CD14-positive monocyte (primary cell): ENCODE results near the gene ITGA5. TPM values are rescaled to one million over a fixed set of nuclear protein-coding genes. Genes with fewer than 3 reads are reported as not detected.

Experiments
- DNase-seq, 3 donors: peaks; one replicate each; pipeline ENCODE4 v3.0.0-alpha.2; 2011 to 2022
- H2AFZ ChIP-seq: 2 replicates; pipeline ENCODE4 v1.6.0; 2012; ENCODE audit warnings: mild to moderate bottlenecking, low read depth, low read length, inconsistent platforms; ENCODE audit not compliant: insufficient read depth, poor library complexity, severe bottlenecking
- H3K27ac ChIP-seq, 2 donors: 1 replicate in 1 of 2; 2 replicates in 1 of 2; pipeline ENCODE4 v1.5.1; 2012 to 2013; ENCODE audit warnings: low read length in 2 of 2, control low read depth in 1 of 2, inconsistent platforms in 1 of 2, low read depth in 1 of 2, mild to moderate bottlenecking in 1 of 2
- H3K27me3 ChIP-seq, 2 donors: one replicate each; pipeline versions ENCODE4 v1.6.0 to v1.6.1; 2011 to 2013; ENCODE audit warnings: low read length in 2 of 2; ENCODE audit not compliant: control insufficient read depth in 2 of 2, insufficient read depth in 2 of 2
- H3K36me3 ChIP-seq, 2 donors: replicated peaks in 1 of 2; 1 replicate in 1 of 2; 2 replicates in 1 of 2; pipeline versions ENCODE4 v1.5.1 to v1.6.1; 2012 to 2013; ENCODE audit warnings: low read length in 2 of 2, control low read depth in 1 of 2, inconsistent platforms in 1 of 2, mild to moderate bottlenecking in 1 of 2; ENCODE audit not compliant: insufficient read depth in 2 of 2, control insufficient read depth in 1 of 2
- H3K4me1 ChIP-seq, 2 donors: 1 replicate in 1 of 2; 2 replicates in 1 of 2; pipeline versions ENCODE4 v1.5.1 to v1.6.1; 2012 to 2013; ENCODE audit warnings: low read length in 2 of 2, control low read depth in 1 of 2, inconsistent platforms in 1 of 2, mild to moderate bottlenecking in 1 of 2, moderate library complexity in 1 of 2; ENCODE audit not compliant: insufficient read depth in 2 of 2, control insufficient read depth in 1 of 2
- H3K4me2 ChIP-seq: replicated peaks from 2 replicates; pipeline ENCODE3; 2012; ENCODE audit warnings: low read length, moderate library complexity, mild to moderate bottlenecking; ENCODE audit not compliant: poor library complexity, severe bottlenecking; ENCODE audit errors: extremely low read depth
- H3K4me3 ChIP-seq, 3 experiments: fragments of 200-600 bp in 1 of 3; sonication (generic) in 1 of 3; replicated peaks in 1 of 3; 1 replicate in 2 of 3; 2 replicates in 1 of 3; pipeline ENCODE4 v1.5.1; 2011 to 2013; ENCODE audit warnings: low read length in 3 of 3, mild to moderate bottlenecking in 3 of 3, control low read depth in 2 of 3, low read depth in 2 of 3, inconsistent platforms in 1 of 3, moderate library complexity in 1 of 3
- H3K79me2 ChIP-seq: 2 replicates; pipeline ENCODE4 v1.6.0; 2012; ENCODE audit warnings: mild to moderate bottlenecking, control low read depth, inconsistent platforms, low read length, moderate library complexity; ENCODE audit not compliant: insufficient read depth
- H3K9ac ChIP-seq: 2 replicates; pipeline ENCODE4 v1.6.0; 2017; ENCODE audit warnings: low read length, mild to moderate bottlenecking; ENCODE audit not compliant: insufficient read depth, poor library complexity, severe bottlenecking
- H3K9me3 ChIP-seq, 2 donors: replicated peaks in 1 of 2; 1 replicate in 1 of 2; 2 replicates in 1 of 2; pipeline versions ENCODE4 v1.5.1 to v1.6.1; 2012 to 2013; ENCODE audit warnings: low read length in 2 of 2, control low read depth in 1 of 2; ENCODE audit not compliant: control insufficient read depth in 1 of 2, insufficient read depth in 1 of 2
- H4K20me1 ChIP-seq: 2 replicates; pipeline ENCODE4 v1.6.0; 2012; ENCODE audit warnings: mild to moderate bottlenecking, low read length, control low read depth, moderate library complexity; ENCODE audit not compliant: insufficient read depth
- H3K27ac Mint-ChIP-seq, 7 donors: one replicate each; pipeline ENCODE4 v1.8.0; 2020; ENCODE audit warnings: mild to moderate bottlenecking in 7 of 7, mixed read lengths in 7 of 7, moderate library complexity in 6 of 7, inconsistent platforms in 2 of 7
- H3K27me3 Mint-ChIP-seq, 3 donors: one replicate each; pipeline ENCODE4 v1.8.0; 2021 to 2022; ENCODE audit warnings: low read depth in 3 of 3, mild to moderate bottlenecking in 3 of 3, mixed read lengths in 3 of 3, moderate library complexity in 3 of 3, inconsistent platforms in 1 of 3
- H3K36me3 Mint-ChIP-seq, 2 donors: one replicate each; pipeline ENCODE4 v1.8.0; 2020; ENCODE audit warnings: mixed read lengths in 2 of 2, inconsistent platforms in 1 of 2, mild to moderate bottlenecking in 1 of 2
- H3K4me1 Mint-ChIP-seq: one replicate; pipeline ENCODE4 v1.8.0; 2020; ENCODE audit warnings: mild to moderate bottlenecking, mixed read lengths
- H3K4me3 Mint-ChIP-seq, 2 donors: one replicate each; pipeline ENCODE4 v1.8.0; 2020; ENCODE audit warnings: mild to moderate bottlenecking in 2 of 2, mixed read lengths in 2 of 2, moderate library complexity in 1 of 2
- H3K9me3 Mint-ChIP-seq, 7 donors: one replicate each; pipeline ENCODE4 v1.8.0; 2020 to 2022; ENCODE audit warnings: mixed read lengths in 7 of 7, mild to moderate bottlenecking in 6 of 7, moderate library complexity in 6 of 7, inconsistent platforms in 2 of 7
- CTCF ChIP-seq: fragments of 200-600 bp; IDR thresholded peaks from one replicate; pipeline ENCODE4 v1.8.0; 2022; ENCODE audit warnings: antibody characterized with exemption, mild to moderate bottlenecking
- WGBS: methylation state at CpG from one replicate; pipeline ENCODE4 v1.1.5; 2013; ENCODE audit warnings: missing lambda C conversion rate; ENCODE audit not compliant: insufficient coverage; 5-methylcytosine and 5-hydroxymethylcytosine counted together
- intact Hi-C, 2 donors: fragments of 100-400 bp; cut with micrococcal nuclease; formaldehyde crosslinking; loops; one replicate each; pipeline versions ENCODE4 v1.15.0 to v1.15.1; 2023
- polyA plus RNA-seq, 3 donors: library from polyadenylated mRNA; depleted of rRNA in 1 of 3; unstranded in 2 of 3; stranded (reverse) in 1 of 3; fragments of 300-500 nt in 2 of 3; fragments of >200 nt in 1 of 3; fragmentation: Illumina TruSeq in 2 of 3; gene quantifications; 1 replicate in 2 of 3; 2 replicates in 1 of 3; pipeline ENCODE4 v1.2.3, GENCODE V29; 2012 to 2021

The ITGA5 gene
- polyA plus RNA-seq, 3 donors, result 85.5 to 142 (median 99.4) TPM

GRCh38 chr12:54448344-54448743 lies 29.3 kb upstream of the ITGA5 start:
- DNase-seq, result peak; percentile 26 to 67 (median 52)
- no peaks in the 10 kb centered on the region for H3K27me3 ChIP-seq
- H3K36me3 Mint-ChIP-seq, result no peaks in the 10 kb centered on the region
- TF ChIP-seq CTCF, result no peak
- no peaks in the 10 kb centered on the region for H3K79me2 ChIP-seq
- no peaks in the 10 kb centered on the region for H3K36me3 ChIP-seq
- no peak overlapping the region for H3K4me3 ChIP-seq
- WGBS, result 35% methylated on average over 3 of the region's 4 CpGs
- H3K4me3 Mint-ChIP-seq, result no peak overlapping the region
- no peaks in the 10 kb centered on the region for H4K20me1 ChIP-seq
- no peaks in the 10 kb centered on the region for H3K9me3 Mint-ChIP-seq
- peaks cover 8 to 9% of the 10 kb centered on the region in 2 donors for H3K4me1 ChIP-seq
- intact Hi-C loops, result no loop called here
- peaks cover 0 to 3% (median 0%) of the 10 kb centered on the region in 3 donors for H3K27me3 Mint-ChIP-seq
- no peak overlapping the region for H3K9ac ChIP-seq
- peaks cover 15% of the 10 kb centered on the region for H3K4me1 Mint-ChIP-seq
- H3K27ac ChIP-seq, result no peak overlapping the region
- H2AFZ ChIP-seq, result no peak overlapping the region
- no peak overlapping the region for H3K4me2 ChIP-seq
- peak overlapping the region in 1 of 7 donors; percentile 68 for H3K27ac Mint-ChIP-seq
- H3K9me3 ChIP-seq, result no peaks in the 10 kb centered on the region

- TF ChIP-seq CTCF, result no peak
- peaks cover 0 to 3% (median 0%) of the 10 kb centered on the region in 3 donors for H3K27me3 Mint-ChIP-seq
Measured at GRCh38 chr12:54447917-54448316, 28.9 kb upstream of the ITGA5 start.

More at GRCh38 chr12:54447917-54448316, 28.9 kb upstream of the ITGA5 start:
- H3K27me3 ChIP-seq, result no peaks in the 10 kb centered on the region
- no peak overlapping the region for H3K27ac ChIP-seq
- no peaks in the 10 kb centered on the region for H4K20me1 ChIP-seq
- peaks cover 11 to 13% of the 10 kb centered on the region in 2 donors for H3K4me1 ChIP-seq
- H3K9me3 ChIP-seq, result no peaks in the 10 kb centered on the region
- no peak overlapping the region for H2AFZ ChIP-seq
- DNase-seq, result no peak
- no CpG with 5 or more reads among the region's 2 CpGs for WGBS
- no peak overlapping the region for H3K4me2 ChIP-seq
- H3K4me3 Mint-ChIP-seq, result no peak overlapping the region
- H3K36me3 ChIP-seq, result no peaks in the 10 kb centered on the region
- H3K4me1 Mint-ChIP-seq, result peaks cover 18% of the 10 kb centered on the region
- H3K36me3 Mint-ChIP-seq, result no peaks in the 10 kb centered on the region
- no peak overlapping the region for H3K27ac Mint-ChIP-seq
- no peaks in the 10 kb centered on the region for H3K79me2 ChIP-seq
- no peaks in the 10 kb centered on the region for H3K9me3 Mint-ChIP-seq
- H3K9ac ChIP-seq, result no peak overlapping the region
- intact Hi-C loops, result no loop called here
- no peak overlapping the region for H3K4me3 ChIP-seq
